ENCODE results near the gene EHD4.

- TF ChIP-seq POLR2A (IDR thresholded peaks at IDR 0.05; ENCODE audit: low read length) (no peak), MAX (IDR thresholded peaks at IDR 0.05) (no peak), RAD21 (conservative IDR thresholded peaks at IDR 0.05 in 1 of 2, IDR thresholded peaks at IDR 0.05 in 1 of 2) (no peak), CTCF (IDR thresholded peaks at IDR 0.05) (no peak), KDM1A (IDR thresholded peaks at IDR 0.05; ENCODE audit: low read depth) (no peak)
These were observed 39.9 kb upstream of the EHD4 start for GRCh38 chr15:42012241-42012640.

Measured in A549 (cell line).